Panc1 (cell line): ENCODE results near the gene ESR1. TPM values are rescaled to one million over a fixed set of nuclear protein-coding genes. Genes with fewer than 3 reads are reported as not detected.
"Not testable (repeated sequence)": the region's sequence is repeated elsewhere in the genome, so short reads cannot be mapped to it uniquely, and the experiment has no call there.

ENCODE experiments used
- ATAC-seq: fragments of 200-7000 bp; cut with Tn5 transposase; 2 replicates; pipeline ENCODE4 v1.9.1; 2020; ENCODE audit warnings: mild to moderate bottlenecking, moderate library complexity
- BruUV-seq: library from RNA; stranded (reverse); fragments of 400-500 nt; replicated peaks from 2 replicates; lab custom pipeline; 2021; lab: Mats Ljungman, UMichigan
- CTCF ChIA-PET: fragments of 300-600 bp; sonication (Branson Sonifier 250); formaldehyde crosslinking; loops from one replicate; lab custom pipeline; 2022; ENCODE audit warnings: antibody characterized with exemption; lab: Charles Lee
- POLR2A ChIA-PET: fragments of 300-600 bp; sonication (Branson Sonifier 250); formaldehyde crosslinking; loops from one replicate; lab custom pipeline; 2022; ENCODE audit warnings: antibody characterized with exemption; lab: Charles Lee
- DNase-seq: peaks from one replicate; pipeline ENCODE4 v3.0.0-alpha.2; 2010; ENCODE audit warnings: low read depth, low spot score
- H3K27ac ChIP-seq: 2 replicates; pipeline ENCODE4 v1.5.1; 2011; ENCODE audit warnings: mild to moderate bottlenecking, low read length, inconsistent platforms
- H3K27me3 ChIP-seq: fragments of 200-500 bp; sonication (Bioruptor generic); 2 replicates; pipeline ENCODE4 v1.6.0; 2014; ENCODE audit warnings: low read length, inconsistent platforms; ENCODE audit not compliant: control insufficient read depth, insufficient read depth
- H3K36me3 ChIP-seq: fragments of 200-500 bp; sonication (Bioruptor generic); 2 replicates; pipeline ENCODE4 v1.5.1; 2014; ENCODE audit warnings: inconsistent platforms, mild to moderate bottlenecking, low read length, moderate library complexity; ENCODE audit not compliant: control insufficient read depth, insufficient read depth
- H3K4me1 ChIP-seq: 2 replicates; pipeline ENCODE4 v1.5.1; 2011; ENCODE audit warnings: inconsistent platforms, mild to moderate bottlenecking, low read length, moderate library complexity; ENCODE audit not compliant: control insufficient read depth, insufficient read depth
- H3K4me3 ChIP-seq, 2 experiments: 2 replicates each; pipeline ENCODE4 v1.5.1; 2011 to 2012; ENCODE audit warnings: low read depth in 2 of 2, low read length in 2 of 2, mild to moderate bottlenecking in 2 of 2, inconsistent platforms in 1 of 2, moderate library complexity in 1 of 2
- H3K9me3 ChIP-seq: fragments of 200-500 bp; sonication (Bioruptor generic); 2 replicates; pipeline ENCODE4 v1.5.1; 2014; ENCODE audit warnings: low read depth, mild to moderate bottlenecking, inconsistent platforms, low read length, moderate library complexity; ENCODE audit not compliant: control insufficient read depth, insufficient read depth
- CTCF ChIP-seq: fragments of 450-650 bp; IDR thresholded peaks from 2 replicates; pipeline ENCODE4 v1.5.1; 2017; ENCODE audit warnings: mild to moderate bottlenecking
- POLR2AphosphoS5 ChIP-seq: IDR thresholded peaks from 2 replicates; pipeline ENCODE4 v1.6.1; 2012; ENCODE audit warnings: mild to moderate bottlenecking, low read depth, low read length, moderate library complexity
- REST ChIP-seq, 2 experiments: IDR thresholded peaks; 2 replicates each; pipeline ENCODE4 v1.6.1; 2011 to 2012; ENCODE audit warnings: low read depth in 2 of 2, control low read depth in 1 of 2, low read length in 1 of 2, mild to moderate bottlenecking in 1 of 2, moderate library complexity in 1 of 2; ENCODE audit not compliant: insufficient read depth in 1 of 2
- SIN3A ChIP-seq: IDR thresholded peaks from 2 replicates; pipeline ENCODE4 v1.6.1; 2012; ENCODE audit warnings: low read depth, mild to moderate bottlenecking, low read length, moderate library complexity, borderline replicate concordance; ENCODE audit not compliant: insufficient read depth
- TCF7L2 ChIP-seq: IDR thresholded peaks from 2 replicates; pipeline ENCODE4 v1.6.1; 2011; ENCODE audit warnings: mild to moderate bottlenecking, low read depth, low read length, inconsistent platforms
- in situ Hi-C: cut with HindIII; loops from 2 replicates; pipeline ENCODE4 v1.10.0; 2016; ENCODE audit warnings: low sequenced_read_pairs, low pct_unique_long_range_greater_than_20kb
- intact Hi-C: fragments of 100-400 bp; cut with micrococcal nuclease; formaldehyde crosslinking; loops from one replicate; pipeline ENCODE4 v1.10.0; 2022; ENCODE audit not compliant: unreplicated experiment
- total RNA-seq: library from RNA; stranded (reverse); gene quantifications from one replicate; pipeline ENCODE4 v1.2.1, GENCODE V29; 2021; ENCODE audit not compliant: unreplicated experiment

ESR1 gene
- total RNA-seq, 1 experiment from 2014 or later = 0.03 TPM

GRCh38 chr6:152026291-152026690 is 218.8 kb downstream of the ESR1 start:
- H3K27me3 ChIP-seq = no peaks in the 10 kb centered on the region
- ChIA-PET CTCF (no interaction called here), POLR2A (no interaction called here)
- intact Hi-C loops = no loop called here
- DNase-seq (no peak), ATAC-seq (no peak)
- no peaks in the 10 kb centered on the region for H3K9me3 ChIP-seq
- in situ Hi-C loops = no loop called here
- H3K36me3 ChIP-seq = no peaks in the 10 kb centered on the region
- BruUV-seq = no TSS peak
- no peak overlapping the region for H3K27ac ChIP-seq
- H3K4me3 ChIP-seq = no peak overlapping the region
- no peaks in the 10 kb centered on the region for H3K4me1 ChIP-seq
- TF ChIP-seq REST (IDR thresholded peaks at IDR 0.05; ENCODE audit: insufficient read depth in 1 of 2, low read depth in 2 of 2, low read length in 1 of 2) (no peak), POLR2AphosphoS5 (no peak), TCF7L2 (no peak), SIN3A (no peak), CTCF (no peak)

- in situ Hi-C loops, H3K36me3 ChIP-seq, H3K4me3 ChIP-seq, DNase-seq, CTCF ChIA-PET, H3K27me3 ChIP-seq, ATAC-seq, BruUV-seq, H3K27ac ChIP-seq, H3K9me3 ChIP-seq, POLR2A ChIA-PET, H3K4me1 ChIP-seq, intact Hi-C loops: not testable (repeated sequence)
Measured at GRCh38 chr6:152026744-152027143, 219.3 kb downstream of the ESR1 start.

GRCh38 chr6:152033765-152034164 is 226.3 kb downstream of the ESR1 start:
- H3K27me3 ChIP-seq, ATAC-seq, CTCF ChIA-PET, POLR2A ChIA-PET, in situ Hi-C loops, H3K27ac ChIP-seq, H3K9me3 ChIP-seq, intact Hi-C loops, H3K4me1 ChIP-seq, H3K36me3 ChIP-seq, DNase-seq, H3K4me3 ChIP-seq, BruUV-seq: not testable (repeated sequence)
